Choroid plexus epithelial cell (primary cell): ENCODE measurements around the gene PUS10.
A peak's percentile ranks its signal among the peaks of the same experiment; 100 is the strongest.
"Not testable (repeated sequence)": the region's sequence is repeated elsewhere in the genome, so short reads cannot be mapped to it uniquely, and the experiment has no call there.

Experiments used
- DNase-seq: peaks from one replicate; pipeline ENCODE4 v3.0.0-alpha.2; 2010; ENCODE audit warnings: low read depth
- H3K4me3 ChIP-seq: 2 replicates; pipeline ENCODE4 v1.5.1; 2011; ENCODE audit warnings: low read depth, mild to moderate bottlenecking, control low read depth, low read length, moderate library complexity
- TF ChIP-seq, protein P1 (sequence below): conservative IDR thresholded peaks from 2 replicates; pipeline ENCODE4 v1.5.1; 2011; ENCODE audit warnings: low read depth, mild to moderate bottlenecking, control low read depth, inconsistent platforms, low read length, moderate library complexity

Gene PUS10

DNA sequence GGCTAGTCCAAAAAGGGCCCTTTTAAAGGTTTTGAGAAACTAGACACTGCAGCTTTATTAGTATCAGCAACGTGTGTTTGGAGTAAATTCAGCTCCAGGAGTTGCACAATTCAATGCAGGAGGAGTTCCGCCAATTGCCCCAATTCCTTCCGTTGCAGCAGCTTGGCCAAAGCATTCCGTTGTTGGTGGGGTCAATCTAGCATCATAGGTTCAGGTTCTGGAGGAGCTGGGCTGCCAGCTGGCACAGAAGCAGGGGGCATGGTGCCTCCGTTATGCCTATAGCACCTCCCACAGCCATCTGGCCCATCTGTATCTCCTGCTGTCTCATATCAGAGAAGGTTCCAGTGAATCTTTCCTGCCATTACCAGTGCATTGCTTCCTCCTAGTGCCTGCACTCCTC lies 81.3 kb downstream of the PUS10 start:
- no peak overlapping the region for H3K4me3 ChIP-seq
- no peak for DNase-seq
- TF ChIP-seq, protein P1, sequence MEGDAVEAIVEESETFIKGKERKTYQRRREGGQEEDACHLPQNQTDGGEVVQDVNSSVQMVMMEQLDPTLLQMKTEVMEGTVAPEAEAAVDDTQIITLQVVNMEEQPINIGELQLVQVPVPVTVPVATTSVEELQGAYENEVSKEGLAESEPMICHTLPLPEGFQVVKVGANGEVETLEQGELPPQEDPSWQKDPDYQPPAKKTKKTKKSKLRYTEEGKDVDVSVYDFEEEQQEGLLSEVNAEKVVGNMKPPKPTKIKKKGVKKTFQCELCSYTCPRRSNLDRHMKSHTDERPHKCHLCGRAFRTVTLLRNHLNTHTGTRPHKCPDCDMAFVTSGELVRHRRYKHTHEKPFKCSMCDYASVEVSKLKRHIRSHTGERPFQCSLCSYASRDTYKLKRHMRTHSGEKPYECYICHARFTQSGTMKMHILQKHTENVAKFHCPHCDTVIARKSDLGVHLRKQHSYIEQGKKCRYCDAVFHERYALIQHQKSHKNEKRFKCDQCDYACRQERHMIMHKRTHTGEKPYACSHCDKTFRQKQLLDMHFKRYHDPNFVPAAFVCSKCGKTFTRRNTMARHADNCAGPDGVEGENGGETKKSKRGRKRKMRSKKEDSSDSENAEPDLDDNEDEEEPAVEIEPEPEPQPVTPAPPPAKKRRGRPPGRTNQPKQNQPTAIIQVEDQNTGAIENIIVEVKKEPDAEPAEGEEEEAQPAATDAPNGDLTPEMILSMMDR, result no peak

DNA sequence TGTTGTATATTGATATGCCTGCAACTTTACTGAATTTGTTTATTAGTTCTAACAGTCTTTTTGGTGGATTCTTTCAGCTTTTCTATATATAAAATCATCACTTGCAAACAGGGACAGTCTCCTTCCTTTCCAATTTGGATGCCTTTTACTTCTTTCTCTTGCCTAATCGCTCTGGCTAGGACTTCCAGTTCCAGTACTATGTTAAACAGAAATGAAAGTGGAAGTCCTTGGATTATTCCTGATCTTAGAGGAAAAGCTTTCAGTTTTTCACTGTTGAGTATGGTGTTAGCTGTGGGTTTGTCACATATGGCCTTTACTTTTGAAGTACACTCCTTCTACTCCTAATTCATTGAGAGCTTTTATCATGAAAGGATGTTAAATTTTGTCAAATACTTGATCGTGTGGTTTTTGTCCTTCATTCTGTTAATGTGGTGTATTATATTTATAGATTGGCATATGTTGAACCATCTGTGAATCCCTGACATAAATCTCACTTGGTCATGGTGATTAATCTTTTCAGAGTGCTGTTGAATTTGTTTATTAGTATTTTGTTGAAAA lies 83.8 kb downstream of the PUS10 start:
- peak; percentile 26 for DNase-seq
- H3K4me3 ChIP-seq, result no peak overlapping the region
- TF ChIP-seq, protein P1, result no peak

- no peak overlapping the region for H3K4me3 ChIP-seq
- TF ChIP-seq, protein P1, result no peak
- no peak for DNase-seq
Observed at GRCh38 chr2:60932954-60933353, 85.1 kb downstream of the PUS10 start.

GRCh38 chr2:60932061-60932460 lies 86.0 kb downstream of the PUS10 start:
- DNase-seq, H3K4me3 ChIP-seq: not testable (repeated sequence)

DNA sequence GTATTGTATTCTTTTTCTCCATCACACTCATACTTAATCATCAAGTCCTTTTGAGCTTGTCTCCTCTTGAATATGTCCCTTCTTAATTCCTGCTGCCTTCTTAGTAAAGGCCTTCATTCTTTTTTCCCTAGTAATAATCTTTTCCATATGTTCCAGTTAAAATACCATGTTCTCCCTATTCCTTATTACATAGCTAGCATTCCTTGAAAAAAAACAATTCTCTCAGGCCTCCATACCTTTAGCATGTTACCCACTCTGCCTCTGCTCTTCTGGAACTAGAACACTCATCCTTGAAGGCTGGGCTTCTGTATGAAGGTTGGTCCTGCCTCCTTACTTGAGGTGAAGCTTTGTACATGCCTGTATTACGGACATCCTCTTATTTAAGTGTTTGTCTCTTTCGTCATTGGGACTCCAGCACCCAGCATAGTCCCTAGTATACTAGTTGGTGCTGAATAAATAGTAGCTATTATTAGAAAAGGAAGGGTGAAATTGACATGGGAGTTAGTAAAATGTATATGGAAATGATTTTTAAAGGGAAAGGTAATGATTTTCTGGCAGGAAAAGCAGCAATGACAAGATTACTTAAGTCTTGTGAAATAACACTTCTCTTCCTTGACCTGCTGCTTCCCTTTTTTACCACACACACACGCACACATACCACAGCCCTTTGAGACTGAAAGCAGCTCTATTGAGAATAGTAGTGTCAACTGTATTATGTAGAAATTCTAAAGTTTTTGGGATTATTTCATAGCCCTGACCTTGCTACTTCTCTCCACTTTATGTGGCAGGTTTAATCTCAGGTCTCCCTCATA lies 91.1 kb downstream of the PUS10 start:
- TF ChIP-seq, protein P1, result no peak
- peak; percentile 91 for DNase-seq
- no peak overlapping the region for H3K4me3 ChIP-seq

GRCh38 chr2:60925994-60926740 lies 91.9 kb downstream of the PUS10 start:
- DNase-seq, result peak; percentile 43
- TF ChIP-seq, protein P1, result no peak
- no peak overlapping the region for H3K4me3 ChIP-seq

GRCh38 chr2:60907329-60907728 lies 110.7 kb downstream of the PUS10 start:
- H3K4me3 ChIP-seq, result no peak overlapping the region
- DNase-seq, result no peak
- TF ChIP-seq, protein P1, result no peak
